Psoas muscle (tissue), 8 donors: ENCODE measurements around the gene DCC. TPM values are rescaled to one million over a fixed set of nuclear protein-coding genes. Genes with fewer than 3 reads are reported as not detected.

Experiments used
- ATAC-seq, 4 donors: fragments of 200-7000 bp; cut with Tn5 transposase; one replicate each; pipeline ENCODE4 v1.9.1; 2020; ENCODE audit warnings: moderate library complexity in 3 of 4, mild to moderate bottlenecking in 2 of 4
- DNase-seq, 2 donors: peaks; one replicate each; pipeline ENCODE4 v3.0.0-alpha.2; 2020
- H3K27ac ChIP-seq: fragments of 200-600 bp; one replicate; pipeline ENCODE4 v1.8.0; 2022
- H3K27me3 ChIP-seq, 3 donors: fragments of 200-600 bp in 1 of 3; one replicate each; pipeline versions ENCODE4 v1.6.1 to v1.8.0; 2013 to 2022; ENCODE audit warnings: low read length in 2 of 3, mild to moderate bottlenecking in 2 of 3, moderate library complexity in 1 of 3; ENCODE audit not compliant: insufficient read depth in 3 of 3
- H3K36me3 ChIP-seq, 2 donors: fragments of 200-600 bp in 1 of 2; one replicate each; pipeline versions ENCODE4 v1.6.1 to v1.8.0; 2013 to 2022; ENCODE audit warnings: low read depth in 1 of 2, mild to moderate bottlenecking in 1 of 2, moderate library complexity in 1 of 2; ENCODE audit not compliant: insufficient read depth in 1 of 2
- H3K4me1 ChIP-seq: fragments of 200-600 bp; one replicate; pipeline ENCODE4 v1.8.0; 2022
- H3K4me3 ChIP-seq: fragments of 200-600 bp; one replicate; pipeline ENCODE4 v1.8.0; 2022; ENCODE audit warnings: mild to moderate bottlenecking
- H3K9me3 ChIP-seq: fragments of 200-600 bp; one replicate; pipeline ENCODE4 v1.8.0; 2022
- WGBS, 3 donors: extraction: QIAGEN DNeasy Blood & Tissue Kit; methylation state at CpG; one replicate each; pipeline versions ENCODE4 v1.1.6 to v1.1.7; 2013; 5-methylcytosine and 5-hydroxymethylcytosine counted together
- intact Hi-C, 2 donors: fragments of 100-400 bp; cut with DNase I; formaldehyde crosslinking; loops; one replicate each; pipeline versions ENCODE4 v1.11.0 to v1.14.2; 2022
- polyA plus RNA-seq, 3 donors: library from polyadenylated mRNA; stranded (reverse); fragments of 200-250 nt; gene quantifications; one replicate each; pipeline ENCODE4 v1.2.3, GENCODE V29; 2013
- total RNA-seq, 4 donors: library from RNA; stranded (reverse); fragmentation: NEBNext Ultra II Directional in 2 of 4; extraction: Animal tissue kit (Norgen Biotek cat#: 25700) in 2 of 4; gene quantifications; one replicate each; pipeline versions ENCODE4 v1.2.1 to v1.2.4, GENCODE V29; 2021 to 2023
- TF ChIP-seq, protein P1 (sequence below): fragments of 200-600 bp; IDR thresholded peaks from one replicate; pipeline ENCODE4 v1.8.0; 2022; ENCODE audit warnings: antibody characterized with exemption
- donor health status: healthy with polysubstance abuse.
- donor health status: DM: no; HTN: no; CAD: no; lungs with moderate emphysema.
- donor health status: Bipolar disorder and iron deficiency.
- donor health status: healthy.
- donor health status: DM: yes; HTN: yes; CAD: no.
- donor health status: DM: no; HTN: no; CAD: no.
- donor health status: DM: no; HTN: no; CAD: no.
- donor health status: DM: yes; HTN: yes; CAD: no.

The DCC gene
- total and polyA plus RNA-seq, 7 donors: 0.01 to 0.02 TPM; not detected in 5

DNA sequence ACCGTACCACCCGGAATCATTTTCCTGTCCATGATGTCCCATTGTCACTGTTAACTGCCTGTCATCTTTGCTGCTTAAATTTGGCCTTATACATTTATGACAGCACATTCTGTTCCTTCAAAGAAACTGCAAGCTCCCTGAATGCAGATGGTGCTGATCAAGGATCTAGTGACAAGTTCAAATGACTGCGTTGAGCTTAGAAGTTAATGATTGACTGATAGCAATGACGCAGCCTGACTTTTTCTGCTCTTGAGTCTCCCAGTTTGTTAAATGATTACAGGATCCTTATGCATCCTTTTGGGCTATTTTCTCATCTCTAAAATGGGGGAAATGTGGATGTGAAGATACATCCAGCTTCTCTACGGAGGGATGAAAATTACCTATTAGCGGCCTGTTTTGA is 159.0 kb downstream of the DCC start:
- TF ChIP-seq, protein P1, sequence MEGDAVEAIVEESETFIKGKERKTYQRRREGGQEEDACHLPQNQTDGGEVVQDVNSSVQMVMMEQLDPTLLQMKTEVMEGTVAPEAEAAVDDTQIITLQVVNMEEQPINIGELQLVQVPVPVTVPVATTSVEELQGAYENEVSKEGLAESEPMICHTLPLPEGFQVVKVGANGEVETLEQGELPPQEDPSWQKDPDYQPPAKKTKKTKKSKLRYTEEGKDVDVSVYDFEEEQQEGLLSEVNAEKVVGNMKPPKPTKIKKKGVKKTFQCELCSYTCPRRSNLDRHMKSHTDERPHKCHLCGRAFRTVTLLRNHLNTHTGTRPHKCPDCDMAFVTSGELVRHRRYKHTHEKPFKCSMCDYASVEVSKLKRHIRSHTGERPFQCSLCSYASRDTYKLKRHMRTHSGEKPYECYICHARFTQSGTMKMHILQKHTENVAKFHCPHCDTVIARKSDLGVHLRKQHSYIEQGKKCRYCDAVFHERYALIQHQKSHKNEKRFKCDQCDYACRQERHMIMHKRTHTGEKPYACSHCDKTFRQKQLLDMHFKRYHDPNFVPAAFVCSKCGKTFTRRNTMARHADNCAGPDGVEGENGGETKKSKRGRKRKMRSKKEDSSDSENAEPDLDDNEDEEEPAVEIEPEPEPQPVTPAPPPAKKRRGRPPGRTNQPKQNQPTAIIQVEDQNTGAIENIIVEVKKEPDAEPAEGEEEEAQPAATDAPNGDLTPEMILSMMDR: no peak
- Histone ChIP-seq H3K4me1 (no peaks in the 10 kb centered on the region), H3K9me3 (no peaks in the 10 kb centered on the region), H3K4me3 (no peak overlapping the region), H3K27me3 (no peaks in the 10 kb centered on the region), H3K36me3 (no peaks in the 10 kb centered on the region), H3K27ac (no peak overlapping the region)
- ATAC-seq: no peak
- intact Hi-C loops: no loop called here
- WGBS, 3 donors: 69 to 75% (median 75%) methylated on average over 6 of the region's 6 CpGs
- no peak for DNase-seq

DNA sequence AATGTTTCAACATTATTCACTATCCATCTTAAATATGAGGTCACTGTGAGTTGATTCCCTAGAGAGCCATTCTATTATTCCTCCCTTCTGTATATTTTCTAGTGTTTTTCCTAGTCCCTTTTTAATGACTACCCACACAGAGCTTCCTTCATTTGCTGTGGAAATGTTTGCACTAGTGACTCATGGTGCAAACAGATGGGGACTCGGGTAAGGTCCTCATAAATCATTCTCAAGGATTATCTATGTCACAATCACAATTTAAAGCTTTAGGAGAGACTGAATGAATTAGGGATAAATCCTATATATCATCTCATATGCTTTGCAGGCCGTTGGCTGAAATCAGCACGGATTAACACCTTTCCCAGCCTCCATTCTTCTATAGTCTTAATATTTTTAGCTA is 159.6 kb downstream of the DCC start:
- TF ChIP-seq, protein P1: no peak
- Histone ChIP-seq H3K36me3 (no peaks in the 10 kb centered on the region), H3K27me3 (no peaks in the 10 kb centered on the region), H3K4me3 (no peak overlapping the region), H3K4me1 (no peaks in the 10 kb centered on the region), H3K27ac (no peak overlapping the region), H3K9me3 (no peaks in the 10 kb centered on the region)
- ATAC-seq (no peak), DNase-seq (no peak)
- intact Hi-C loops: no loop called here
- 29 to 34% (median 30%) methylated on average over 3 of the region's 3 CpGs for WGBS, 3 donors

DNA sequence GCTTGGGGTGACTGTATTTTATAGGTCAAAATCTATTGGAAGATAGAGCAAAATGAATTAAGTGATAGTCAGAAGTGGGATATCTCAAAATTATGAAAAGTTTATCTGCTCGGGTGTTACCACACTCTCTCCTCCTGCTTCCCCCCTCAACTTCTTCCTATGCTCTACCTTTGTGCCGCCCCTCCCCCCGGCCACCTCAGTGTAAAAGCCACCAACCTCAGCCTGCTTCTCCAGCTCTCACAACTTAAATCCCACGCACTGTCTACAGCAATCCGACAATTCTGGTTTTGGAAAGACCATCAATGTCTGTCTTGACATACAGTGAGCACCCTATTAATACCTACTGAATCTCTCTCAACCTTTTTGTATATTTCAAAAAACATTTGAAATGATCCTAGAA is 164.6 kb downstream of the DCC start:
- intact Hi-C loops: no loop called here
- H3K27me3 ChIP-seq: no peaks in the 10 kb centered on the region
- no peaks in the 10 kb centered on the region for H3K36me3 ChIP-seq
- H3K4me1 ChIP-seq: no peaks in the 10 kb centered on the region
- no peak overlapping the region for H3K27ac ChIP-seq
- TF ChIP-seq, protein P1: no peak
- WGBS, 3 donors: 72 to 88% (median 77%) methylated on average over 5 of the region's 5 CpGs
- H3K4me3 ChIP-seq: no peak overlapping the region
- ATAC-seq (no peak), DNase-seq (no peak)
- H3K9me3 ChIP-seq: no peaks in the 10 kb centered on the region

DNA sequence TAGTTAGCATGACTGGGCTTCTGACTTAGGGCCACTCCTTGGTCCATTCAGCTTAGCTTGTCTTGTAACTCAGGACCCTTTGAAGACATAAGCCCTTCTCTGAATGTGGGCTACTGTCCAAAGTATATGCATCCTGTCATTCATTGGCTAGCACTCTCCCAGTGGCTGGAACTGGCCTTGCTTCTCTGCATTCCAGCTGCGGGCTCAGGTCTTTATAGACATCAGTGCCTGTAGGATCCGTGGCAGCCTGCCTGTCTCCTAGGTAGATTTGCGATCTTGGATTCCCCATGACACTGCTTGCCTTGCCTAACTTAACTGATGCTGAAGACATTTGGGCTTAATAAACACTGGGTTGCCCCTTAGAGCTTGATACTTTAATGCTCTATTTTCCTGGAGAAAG is 170.1 kb downstream of the DCC start:
- TF ChIP-seq, protein P1: no peak
- DNase-seq (no peak), ATAC-seq (no peak)
- H3K27ac ChIP-seq: no peak overlapping the region
- no peaks in the 10 kb centered on the region for H3K4me1 ChIP-seq
- no peaks in the 10 kb centered on the region for H3K27me3 ChIP-seq
- WGBS, 3 donors: 54 to 60% (median 58%) methylated on average over 3 of the region's 3 CpGs
- intact Hi-C loops: no loop called here
- no peaks in the 10 kb centered on the region for H3K9me3 ChIP-seq
- H3K36me3 ChIP-seq: no peaks in the 10 kb centered on the region
- H3K4me3 ChIP-seq: no peak overlapping the region

DNA sequence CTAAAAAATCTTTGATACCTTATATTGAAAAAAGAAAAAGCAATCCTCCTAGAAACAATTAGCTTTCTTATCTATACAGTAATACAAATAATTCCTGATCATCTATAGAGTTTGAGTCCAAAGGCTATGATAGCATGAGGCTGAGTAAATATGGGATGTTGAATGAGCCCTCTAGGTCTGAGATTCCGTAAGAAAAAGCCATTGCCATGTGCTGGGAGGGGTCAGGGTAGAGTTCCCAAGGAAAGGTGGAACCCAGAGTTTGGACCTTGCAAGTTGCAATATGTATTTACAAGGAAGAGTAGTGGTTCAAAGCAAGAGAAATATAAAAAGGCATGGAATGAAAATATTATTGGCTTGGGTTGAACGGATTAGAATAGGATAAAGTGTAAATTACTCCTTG is 178.1 kb downstream of the DCC start:
- TF ChIP-seq, protein P1: no peak
- Histone ChIP-seq H3K4me3 (no peak overlapping the region), H3K36me3 (no peaks in the 10 kb centered on the region), H3K4me1 (no peaks in the 10 kb centered on the region), H3K27ac (no peak overlapping the region), H3K9me3 (no peaks in the 10 kb centered on the region), H3K27me3 (no peaks in the 10 kb centered on the region)
- intact Hi-C loops: no loop called here
- DNase-seq (no peak), ATAC-seq (no peak)
- 70 to 73% (median 73%) methylated on average over 2 of the region's 2 CpGs for whole genome bisulfite sequencing, 3 donors
